ENCODE data around the gene HS6ST2. TPM values are rescaled to one million over a fixed set of nuclear protein-coding genes. Genes with fewer than 3 reads are reported as not detected.

The HS6ST2 gene
- total RNA-seq, 1 donor = not detected

DNA sequence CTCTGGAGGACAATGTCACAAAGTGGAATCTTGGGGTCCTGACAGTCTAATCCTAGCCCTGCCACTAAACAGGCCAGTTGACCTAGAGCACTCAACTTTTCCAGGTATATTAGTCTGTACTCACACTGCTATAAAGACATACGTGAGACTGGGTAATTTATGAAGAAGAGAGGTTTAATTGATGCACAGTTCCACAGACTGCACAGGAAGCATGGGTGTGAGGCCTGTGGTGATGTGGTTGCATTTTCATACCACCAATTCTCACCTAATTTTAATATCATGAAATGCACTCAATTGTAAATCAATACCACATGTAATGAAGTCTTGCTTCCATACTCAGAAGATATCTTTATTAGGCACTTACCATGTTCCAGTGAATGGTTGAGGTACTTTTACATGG lies 192.0 kb downstream of the HS6ST2 start:
- H3K4me3 ChIP-seq (ENCODE audit: low read depth, low read length) = no peak overlapping the region
- TF ChIP-seq CTCF (IDR thresholded peaks at IDR 0.05; ENCODE audit: insufficient read depth, low read depth, low read length) = no peak
- DNase-seq (ENCODE audit: low read depth) = no peak

DNA sequence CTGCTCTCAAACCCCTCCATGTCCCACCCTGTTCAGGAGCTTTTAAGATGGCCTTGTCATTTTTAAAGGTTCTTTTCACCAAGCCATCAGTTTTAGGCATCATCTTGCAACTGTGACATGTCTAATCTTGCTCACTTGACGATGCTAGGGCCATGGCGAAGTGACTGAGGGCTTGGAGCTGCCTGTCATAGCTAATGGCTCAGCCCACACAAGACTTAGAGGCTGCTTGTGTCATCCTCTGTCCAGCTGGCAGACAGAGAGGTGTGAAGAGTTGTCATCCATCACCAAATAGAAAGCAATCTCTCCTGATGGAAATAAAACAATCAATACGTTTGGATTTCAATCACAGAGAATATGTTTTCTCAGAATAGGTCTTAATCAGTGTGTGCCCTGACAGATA lies 194.9 kb downstream of the HS6ST2 start:
- H3K4me3 ChIP-seq (ENCODE audit: low read depth, low read length) = no peak overlapping the region
- DNase-seq (ENCODE audit: low read depth) = no peak
- TF ChIP-seq CTCF (IDR thresholded peaks at IDR 0.05; ENCODE audit: insufficient read depth, low read depth, low read length) = no peak

DNA sequence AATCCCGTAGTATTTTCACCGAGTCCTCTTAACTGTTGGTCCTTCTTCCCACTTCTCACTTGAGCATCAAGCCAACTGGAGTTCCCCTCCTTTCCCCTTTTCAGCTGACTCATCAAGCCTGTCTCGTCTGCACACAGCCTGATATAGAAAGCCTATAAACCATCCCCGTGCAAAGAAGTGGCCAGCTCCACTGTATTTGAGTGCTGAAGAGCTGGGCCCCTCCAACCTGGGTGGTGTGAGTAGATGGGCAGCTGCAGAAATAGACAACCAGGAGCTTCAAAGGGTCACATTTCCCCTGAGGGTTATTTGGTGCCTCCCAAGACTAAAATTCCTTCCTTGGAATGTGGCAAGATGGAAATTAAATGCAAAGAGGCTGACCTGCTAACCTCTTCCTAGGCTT lies 199.7 kb downstream of the HS6ST2 start:
- TF ChIP-seq CTCF (IDR thresholded peaks at IDR 0.05; ENCODE audit: insufficient read depth, low read depth, low read length) = no peak
- no peak overlapping the region for H3K4me3 ChIP-seq (ENCODE audit: low read depth, low read length)
- no peak for DNase-seq (ENCODE audit: low read depth)

DNA sequence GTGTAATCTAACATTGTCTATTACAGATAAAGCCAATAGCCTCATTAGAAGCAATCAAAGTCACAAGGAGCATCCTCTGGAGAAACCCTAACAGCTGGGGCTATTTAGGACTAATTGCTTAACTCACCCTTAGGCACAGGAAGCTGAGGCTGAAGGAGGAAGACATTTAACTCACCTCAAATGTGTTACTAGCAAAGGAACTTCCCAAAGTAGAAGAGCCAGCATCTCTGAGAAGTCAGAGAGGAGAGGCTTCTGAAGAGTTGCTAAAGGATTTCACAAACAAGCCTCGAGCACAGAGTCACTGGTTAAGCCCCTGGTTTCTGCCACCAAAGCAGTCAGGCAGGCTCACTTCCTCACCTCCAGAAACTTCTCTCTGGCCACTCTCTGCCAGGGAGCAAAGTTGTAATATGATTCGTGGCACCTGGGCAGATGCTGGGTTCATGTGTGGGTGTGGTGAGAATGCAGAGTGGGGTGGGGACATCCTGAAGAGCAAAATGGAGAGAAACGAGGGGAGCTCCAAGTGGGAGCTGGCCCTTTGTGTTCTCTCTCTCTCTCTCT lies 201.3 kb downstream of the HS6ST2 start:
- no peak for DNase-seq (ENCODE audit: low read depth)
- no peak overlapping the region for H3K4me3 ChIP-seq (ENCODE audit: low read depth, low read length)
- no peak for TF ChIP-seq CTCF (IDR thresholded peaks at IDR 0.05; ENCODE audit: insufficient read depth, low read depth, low read length)

GRCh38 chrX:132756439-132756838 lies 202.0 kb downstream of the HS6ST2 start:
- TF ChIP-seq CTCF (IDR thresholded peaks at IDR 0.05; ENCODE audit: insufficient read depth, low read depth, low read length) = no peak
- H3K4me3 ChIP-seq (ENCODE audit: low read depth, low read length) = no peak overlapping the region

DNA sequence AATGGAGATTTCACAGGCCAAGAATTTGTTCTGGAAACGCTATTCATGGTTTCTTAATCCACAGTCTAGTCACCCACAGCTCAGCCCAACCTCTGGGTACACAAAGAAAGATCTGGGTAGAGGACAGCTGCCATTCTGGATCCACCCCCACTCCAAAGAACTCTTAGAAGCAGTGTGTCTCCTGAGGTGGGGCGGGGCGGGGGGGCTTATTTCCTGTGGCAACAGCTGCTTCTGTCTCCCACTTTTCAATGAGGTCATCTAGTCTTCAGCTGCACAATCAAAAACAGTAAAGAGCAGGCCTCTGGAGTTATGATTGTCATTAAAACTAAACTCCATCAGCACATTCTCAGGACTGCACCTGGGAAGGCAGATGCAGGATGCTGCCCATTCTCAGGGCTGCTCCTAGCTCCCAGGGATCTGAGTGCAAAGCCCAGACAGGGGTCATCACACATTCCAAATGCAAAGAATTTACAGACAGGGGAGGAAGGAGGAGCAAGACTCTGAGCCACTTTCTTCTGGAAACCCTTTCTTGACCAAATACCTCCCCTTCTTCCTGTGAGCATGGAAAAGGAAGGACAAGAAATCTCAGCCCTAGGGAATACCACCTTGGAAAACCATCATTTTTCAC lies 207.3 kb downstream of the HS6ST2 start:
- no peak for TF ChIP-seq CTCF (IDR thresholded peaks at IDR 0.05; ENCODE audit: insufficient read depth, low read depth, low read length)
- no peak for DNase-seq (ENCODE audit: low read depth)
- H3K4me3 ChIP-seq (ENCODE audit: low read depth, low read length) = no peak overlapping the region

More at GRCh38 chrX:132756439-132756838, 202.0 kb downstream of the HS6ST2 start:
- no peak for DNase-seq (ENCODE audit: low read depth)
